Heart left ventricle (tissue), 16 donors: ENCODE measurements around the gene ELAVL3. TPM values are rescaled to one million over a fixed set of nuclear protein-coding genes. Genes with fewer than 3 reads are reported as not detected.
"Not testable (repeated sequence)": the region's sequence is repeated elsewhere in the genome, so short reads cannot be mapped to it uniquely, and the experiment has no call there.

Experiments
- ATAC-seq, 4 donors: fragments of 200-7000 bp; cut with Tn5 transposase; one replicate each; pipeline ENCODE4 v1.9.1; 2020 to 2022; ENCODE audit warnings: moderate library complexity in 4 of 4, mild to moderate bottlenecking in 3 of 4, moderate number of reproducible peaks in 1 of 4
- DNase-seq, 5 donors: peaks; one replicate each; pipeline ENCODE4 v3.0.0-alpha.2; 2020
- H3K27ac ChIP-seq, 12 donors: fragments of 200-600 bp; sonication (generic) in 4 of 12; one replicate each; pipeline versions ENCODE4 v1.5.0 to v1.8.0; 2016 to 2022; ENCODE audit warnings: mild to moderate bottlenecking in 2 of 12
- H3K27me3 ChIP-seq, 9 donors: fragments of 200-600 bp; sonication (generic) in 2 of 9; one replicate each; pipeline versions ENCODE4 v1.5.1 to v1.8.0; 2016 to 2022; ENCODE audit warnings: mild to moderate bottlenecking in 3 of 9
- H3K36me3 ChIP-seq, 9 donors: fragments of 200-600 bp; sonication (generic) in 2 of 9; one replicate each; pipeline versions ENCODE4 v1.5.0 to v1.8.0; 2018 to 2022; ENCODE audit warnings: mild to moderate bottlenecking in 2 of 9
- H3K4me1 ChIP-seq, 12 donors: fragments of 200-600 bp; sonication (generic) in 4 of 12; one replicate each; pipeline versions ENCODE4 v1.5.0 to v1.8.0; 2016 to 2022; ENCODE audit warnings: mild to moderate bottlenecking in 3 of 12
- H3K4me3 ChIP-seq, 12 donors: fragments of 200-600 bp; sonication (generic) in 4 of 12; one replicate each; pipeline versions ENCODE4 v1.5.0 to v1.8.0; 2017 to 2022; ENCODE audit warnings: mild to moderate bottlenecking in 9 of 12, moderate library complexity in 4 of 12
- H3K9me3 ChIP-seq, 12 donors: fragments of 200-600 bp; sonication (generic) in 4 of 12; one replicate each; pipeline versions ENCODE4 v1.5.0 to v1.8.0; 2016 to 2022; ENCODE audit warnings: mild to moderate bottlenecking in 1 of 12
- CTCF ChIP-seq, 12 donors: fragments of 200-600 bp; sonication (generic) in 4 of 12; IDR thresholded peaks; one replicate each; pipeline versions ENCODE4 v1.5.0 to v1.8.0; 2018 to 2022; ENCODE audit warnings: antibody characterized with exemption in 12 of 12, mild to moderate bottlenecking in 5 of 12
- POLR2A ChIP-seq, 2 donors: fragments of 450-650 bp; IDR thresholded peaks; one replicate each; pipeline ENCODE4 v1.6.1; 2017; ENCODE audit warnings: antibody characterized with exemption in 2 of 2, mild to moderate bottlenecking in 2 of 2, moderate library complexity in 2 of 2
- WGBS, 4 donors: extraction: QIAGEN DNeasy Blood & Tissue Kit in 2 of 4; methylation state at CpG; one replicate each; pipeline versions ENCODE4 v1.1.5 to v1.1.7; 2013 to 2018; 5-methylcytosine and 5-hydroxymethylcytosine counted together
- intact Hi-C, 10 donors: fragments of 100-400 bp; cut with DNase I; formaldehyde crosslinking; loops; one replicate each; pipeline versions ENCODE4 v1.11.1 to v1.14.2; 2022
- polyA plus RNA-seq, 2 donors: library from polyadenylated mRNA; stranded (reverse); fragments of 200-250 nt; gene quantifications; one replicate each; pipeline ENCODE4 v1.2.3, GENCODE V29; 2013
- total RNA-seq, 9 donors: library from RNA; depleted of rRNA in 2 of 9; stranded (reverse); fragments of >200 nt in 2 of 9; fragmentation: NEBNext Ultra II Directional in 3 of 9; extraction: Animal tissue kit (Norgen Biotek cat#: 25700) in 3 of 9; gene quantifications; one replicate each; pipeline versions ENCODE4 v1.1.0 to v1.2.4, GENCODE V29; 2016 to 2023
- donor health status: ischemic (EF 13 %, LVEDD 7.1; RV severe dilation, severe dysfunction).
- donor health status: healthy with polysubstance abuse.
- donor health status: DM: no; HTN: yes; CAD: no.
- donor health status: DM: no; HTN: no; CAD: no.
- donor health status: ischemic (EF 25% LVEDD 6.9; RV normal size, moderate dysfunction).
- donor health status: ischemic (EF 25% LVEDD 5.7; RV mildly dilated, moderate dysfunction).
- donor health status: healthy.
- donor health status: DM: yes; HTN: yes; CAD: no.
- donor health status: ischemic (EF 35%, LVEDD 5.7; RV mildly dilated, moderate dysfunction).
- donor health status: nonischemic (EF 11% LVEDD 7.7; RV severe dilation, severe dysfunction).
- donor health status: DM: yes; HTN: yes; CAD: no.
- donor health status: PGD.
- donor health status: ischemic (EF 29% LVEDD 5.4; RV normal size, mild dysfunction).
- donor health status: nonischemic (EF 23%, LVEDD 6.1; RV moderate dilation, normal function).

Gene ELAVL3
- total and polyA plus RNA-seq, 11 donors, result 0.03 to 0.75 (median 0.22) TPM; not detected in 1

- 81 to 89% (median 86%) methylated on average over 11 of the region's 11 CpGs for WGBS, 4 donors
- Histone ChIP-seq H3K4me3 (no peak overlapping the region), H3K36me3 (no peaks in the 10 kb centered on the region), H3K27me3 (peaks cover 0 to 14% (median 0%) of the 10 kb centered on the region in 9 donors), H3K4me1 (no peaks in the 10 kb centered on the region), H3K9me3 (no peaks in the 10 kb centered on the region), H3K27ac (no peak overlapping the region)
- intact Hi-C loops, result no loop called here
- DNase-seq (no peak), ATAC-seq (peak in 1 of 4 donors; percentile 36)
- no peak for TF ChIP-seq CTCF (IDR thresholded peaks at IDR 0.05)
- no peak for TF ChIP-seq POLR2A (IDR thresholded peaks at IDR 0.05)
Observed at GRCh38 chr19:11464333-11465265, 16.2 kb downstream of the ELAVL3 start.

GRCh38 chr19:11463391-11463790 lies 17.5 kb downstream of the ELAVL3 start:
- ATAC-seq (no peak), DNase-seq (no peak)
- TF ChIP-seq POLR2A (IDR thresholded peaks at IDR 0.05), result no peak
- TF ChIP-seq CTCF (IDR thresholded peaks at IDR 0.05), result no peak
- intact Hi-C loops, result no loop called here
- WGBS, 4 donors, result 62 to 71% (median 67%) methylated on average over 12 of the region's 12 CpGs
- H3K4me1 ChIP-seq, result no peaks in the 10 kb centered on the region
- peaks cover 0 to 17% (median 0%) of the 10 kb centered on the region in 9 donors for H3K27me3 ChIP-seq
- no peak overlapping the region for H3K27ac ChIP-seq
- no peaks in the 10 kb centered on the region for H3K9me3 ChIP-seq
- H3K4me3 ChIP-seq, result no peak overlapping the region
- H3K36me3 ChIP-seq, result no peaks in the 10 kb centered on the region

GRCh38 chr19:11461453-11461852 lies 19.4 kb downstream of the ELAVL3 start:
- no peaks in the 10 kb centered on the region for H3K9me3 ChIP-seq
- no peak for TF ChIP-seq POLR2A (IDR thresholded peaks at IDR 0.05)
- TF ChIP-seq CTCF (IDR thresholded peaks at IDR 0.05), result no peak
- intact Hi-C loops, result no loop called here
- peaks cover 0 to 17% (median 0%) of the 10 kb centered on the region in 9 donors for H3K27me3 ChIP-seq
- WGBS, 4 donors, result 57 to 77% (median 69%) methylated on average over 2 of the region's 2 CpGs
- H3K27ac ChIP-seq, result no peak overlapping the region
- no peaks in the 10 kb centered on the region for H3K36me3 ChIP-seq
- H3K4me1 ChIP-seq, result no peaks in the 10 kb centered on the region
- DNase-seq, result no peak
- no peak overlapping the region for H3K4me3 ChIP-seq
- no peak for ATAC-seq

GRCh38 chr19:11460207-11460606 lies 20.6 kb downstream of the ELAVL3 start:
- DNase-seq, result no peak
- intact Hi-C loops, result no loop called here
- Histone ChIP-seq H3K4me1 (no peaks in the 10 kb centered on the region), H3K36me3 (no peaks in the 10 kb centered on the region), H3K9me3 (no peaks in the 10 kb centered on the region), H3K27ac (no peak overlapping the region), H3K4me3 (no peak overlapping the region), H3K27me3 (peaks cover 0 to 17% (median 0%) of the 10 kb centered on the region in 9 donors)
- 53 to 64% (median 57%) methylated on average over 4 of the region's 4 CpGs for WGBS, 4 donors
- TF ChIP-seq CTCF (IDR thresholded peaks at IDR 0.05) (peak in 3 of 12 donors; percentile 9 to 19 (median 14)), POLR2A (IDR thresholded peaks at IDR 0.05) (no peak)
- no peak for ATAC-seq

GRCh38 chr19:11458912-11459311 lies 21.9 kb downstream of the ELAVL3 start:
- intact Hi-C loops, H3K27ac ChIP-seq, DNase-seq, H3K9me3 ChIP-seq, H3K4me1 ChIP-seq, H3K36me3 ChIP-seq, H3K4me3 ChIP-seq, ATAC-seq: not testable (repeated sequence)
- H3K27me3 ChIP-seq, result peaks cover 0 to 17% (median 0%) of the 10 kb centered on the region in 9 donors
- 81 to 84% (median 83%) methylated on average over 11 of the region's 11 CpGs for WGBS, 4 donors
